ENCODE results near the gene MAPK8IP1.

DNA sequence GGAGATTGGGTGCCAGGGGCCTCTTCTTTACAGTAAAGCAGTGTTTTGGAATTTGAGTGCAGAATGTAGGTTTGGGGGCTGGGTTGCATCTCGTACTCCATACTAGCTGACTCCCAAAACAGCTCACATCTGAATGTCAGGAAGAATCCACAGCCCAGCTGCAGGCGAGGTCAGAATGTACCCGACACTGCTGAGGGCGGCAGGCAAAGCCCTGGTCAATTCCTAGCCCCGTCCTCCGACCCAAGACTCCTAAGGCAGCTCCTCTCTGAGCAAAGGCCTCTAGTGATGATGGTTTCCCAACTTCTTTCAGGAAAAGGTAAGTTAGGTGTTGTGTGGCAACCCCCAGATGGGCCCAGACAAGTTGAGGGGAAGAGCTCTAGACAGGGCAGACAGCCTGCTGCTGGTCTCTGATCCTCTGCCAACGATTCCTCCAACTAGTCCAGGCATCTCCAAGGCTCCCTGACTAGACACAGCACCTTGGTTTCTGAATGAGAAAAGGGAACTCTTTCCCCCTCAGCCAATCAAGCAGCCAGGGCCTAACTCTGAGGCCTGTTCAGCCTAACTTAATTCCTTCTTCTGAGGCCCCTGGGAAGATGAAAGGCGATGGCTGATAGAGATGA, 45.6 kb downstream of the MAPK8IP1 start:
- TF ChIP-seq, protein P1, sequence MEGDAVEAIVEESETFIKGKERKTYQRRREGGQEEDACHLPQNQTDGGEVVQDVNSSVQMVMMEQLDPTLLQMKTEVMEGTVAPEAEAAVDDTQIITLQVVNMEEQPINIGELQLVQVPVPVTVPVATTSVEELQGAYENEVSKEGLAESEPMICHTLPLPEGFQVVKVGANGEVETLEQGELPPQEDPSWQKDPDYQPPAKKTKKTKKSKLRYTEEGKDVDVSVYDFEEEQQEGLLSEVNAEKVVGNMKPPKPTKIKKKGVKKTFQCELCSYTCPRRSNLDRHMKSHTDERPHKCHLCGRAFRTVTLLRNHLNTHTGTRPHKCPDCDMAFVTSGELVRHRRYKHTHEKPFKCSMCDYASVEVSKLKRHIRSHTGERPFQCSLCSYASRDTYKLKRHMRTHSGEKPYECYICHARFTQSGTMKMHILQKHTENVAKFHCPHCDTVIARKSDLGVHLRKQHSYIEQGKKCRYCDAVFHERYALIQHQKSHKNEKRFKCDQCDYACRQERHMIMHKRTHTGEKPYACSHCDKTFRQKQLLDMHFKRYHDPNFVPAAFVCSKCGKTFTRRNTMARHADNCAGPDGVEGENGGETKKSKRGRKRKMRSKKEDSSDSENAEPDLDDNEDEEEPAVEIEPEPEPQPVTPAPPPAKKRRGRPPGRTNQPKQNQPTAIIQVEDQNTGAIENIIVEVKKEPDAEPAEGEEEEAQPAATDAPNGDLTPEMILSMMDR (IDR thresholded peaks at IDR 0.05), result no peak
- TF ChIP-seq POLR2A (IDR thresholded peaks at IDR 0.05), result no peak

Data from lower leg skin (tissue), 3 donors.